Amniotic epithelial cell (primary cell): ENCODE measurements around the gene NEDD8.
A peak's percentile ranks its signal among the peaks of the same experiment; 100 is the strongest.
"Not testable (repeated sequence)": the region's sequence is repeated elsewhere in the genome, so short reads cannot be mapped to it uniquely, and the experiment has no call there.

Experiments
- DNase-seq: peaks from one replicate; pipeline ENCODE4 v3.0.0-alpha.2; 2010; ENCODE audit warnings: low read depth

Gene NEDD8

DNA sequence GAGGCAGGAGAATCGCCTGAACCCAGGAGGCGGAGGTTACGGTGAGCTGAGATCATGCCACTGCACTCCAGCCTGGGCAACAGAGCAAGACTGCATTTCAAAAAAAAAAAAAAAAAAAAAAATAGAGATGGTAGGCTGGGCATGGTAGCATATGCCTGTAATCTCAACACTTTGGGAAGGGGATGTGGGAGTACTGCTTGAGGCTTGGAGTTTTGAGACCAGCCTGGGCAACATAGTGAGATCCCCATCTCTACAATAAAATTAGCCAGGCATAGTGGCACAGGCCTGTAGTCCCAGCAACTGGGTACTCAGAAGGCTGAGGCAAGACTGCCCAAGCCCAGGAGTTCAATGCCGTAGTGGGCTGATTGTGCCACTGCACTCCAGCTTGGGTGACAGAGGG is 9.2 kb downstream of the NEDD8 start:
- not testable (repeated sequence) for DNase-seq

DNA sequence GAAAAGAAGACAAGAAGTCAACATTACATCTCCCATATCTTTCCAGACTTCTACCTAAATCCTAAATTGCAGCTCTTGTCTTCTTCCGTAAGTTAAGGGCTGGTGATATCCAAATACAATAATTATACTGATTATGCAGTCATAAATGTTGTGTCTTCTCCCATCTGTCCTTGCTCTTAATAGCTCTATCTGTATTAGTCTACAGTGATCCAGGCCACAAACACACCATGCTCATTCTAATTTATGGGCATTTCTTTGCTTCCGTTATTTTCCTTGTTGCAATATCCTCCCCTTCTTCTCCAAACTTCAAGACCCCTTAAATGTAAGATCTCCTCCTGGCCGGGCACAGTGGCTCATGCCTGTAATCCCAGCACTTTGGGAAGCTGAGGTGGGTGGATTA is 12.6 kb downstream of the NEDD8 start:
- no peak for DNase-seq

DNA sequence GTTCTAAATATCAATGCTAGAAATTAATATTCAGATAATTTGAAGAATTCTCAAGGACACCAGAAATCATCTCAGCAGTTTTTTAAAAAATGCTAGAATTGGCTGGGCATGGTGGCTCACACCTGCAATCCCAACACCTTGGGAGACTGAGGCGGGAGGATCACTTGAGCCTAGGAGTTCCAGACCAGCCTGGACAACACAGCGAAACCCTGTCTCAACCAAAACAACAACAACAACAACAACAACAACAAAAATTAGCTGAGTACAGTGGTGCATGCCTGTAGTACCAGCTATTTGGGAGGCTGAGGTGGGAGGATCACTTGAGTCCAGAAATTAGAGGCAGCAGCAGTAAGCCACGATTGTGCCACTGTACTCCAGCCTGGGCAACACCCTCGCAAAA is 13.1 kb downstream of the NEDD8 start:
- no peak for DNase-seq

- DNase-seq = not testable (repeated sequence)
These were observed 15.3 kb downstream of the NEDD8 start for GRCh38 chr14:24216876-24217275.

- no peak for DNase-seq
These were observed 15.8 kb downstream of the NEDD8 start for GRCh38 chr14:24216345-24216699.

DNA sequence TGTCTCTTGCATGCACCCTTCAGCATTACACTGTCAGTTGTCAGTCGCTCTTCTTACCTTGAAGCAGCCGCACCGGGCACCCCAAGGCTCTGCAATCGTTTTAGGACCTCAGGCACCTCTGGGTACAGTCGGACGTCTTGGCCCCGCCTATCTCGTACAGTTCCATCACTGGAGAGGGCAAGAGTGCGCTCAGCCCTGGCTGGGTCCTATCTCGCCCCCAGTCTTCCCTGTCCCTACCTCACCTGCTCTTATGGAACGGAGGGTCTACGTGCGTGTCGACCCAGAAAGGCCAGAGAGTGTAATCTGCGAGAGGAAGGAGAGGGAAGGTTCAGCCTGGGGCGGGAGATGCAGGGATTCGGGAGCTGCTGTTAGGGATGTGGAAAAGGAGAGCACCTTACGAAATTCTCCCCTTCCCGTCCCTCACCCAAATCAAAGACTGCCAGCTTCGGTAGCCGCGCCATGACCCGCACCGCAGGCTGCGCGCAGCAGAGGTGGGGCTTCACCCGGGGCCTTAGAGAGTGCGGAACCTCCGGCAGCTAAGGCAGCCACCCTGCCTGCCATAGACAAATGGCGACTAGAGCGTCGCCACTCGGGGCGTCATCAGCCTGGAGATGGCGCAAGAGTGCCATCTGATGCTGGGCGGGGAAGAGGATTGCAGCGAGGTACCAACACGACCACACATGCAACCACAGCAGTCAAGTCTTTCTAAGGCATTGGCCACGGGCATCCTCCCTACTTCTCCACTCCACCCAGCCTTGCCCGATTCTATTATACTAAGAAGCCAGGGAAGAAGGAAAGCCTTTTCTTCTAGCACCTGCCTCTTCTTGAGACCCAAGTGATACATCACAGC is 16.4 kb downstream of the NEDD8 start, which contains the start of gene MDP1:
TSS of gene MDP1 (minus strand) at position 572 of the 850 bp plus-strand sequence. CDS start at position 461, 111 bp downstream.
- peak; percentile 77 for DNase-seq

- DNase-seq = no peak
These were observed 18.1 kb downstream of the NEDD8 start for GRCh38 chr14:24213866-24214662.

GRCh38 chr14:24212924-24213865 is 19.0 kb downstream of the NEDD8 start, which contains the start of gene CHMP4A:
CHMP4A (minus strand) TSS chr14:24213488; CDS start chr14:24213439, 49 bp downstream.
- DNase-seq = peak; percentile 97

DNA sequence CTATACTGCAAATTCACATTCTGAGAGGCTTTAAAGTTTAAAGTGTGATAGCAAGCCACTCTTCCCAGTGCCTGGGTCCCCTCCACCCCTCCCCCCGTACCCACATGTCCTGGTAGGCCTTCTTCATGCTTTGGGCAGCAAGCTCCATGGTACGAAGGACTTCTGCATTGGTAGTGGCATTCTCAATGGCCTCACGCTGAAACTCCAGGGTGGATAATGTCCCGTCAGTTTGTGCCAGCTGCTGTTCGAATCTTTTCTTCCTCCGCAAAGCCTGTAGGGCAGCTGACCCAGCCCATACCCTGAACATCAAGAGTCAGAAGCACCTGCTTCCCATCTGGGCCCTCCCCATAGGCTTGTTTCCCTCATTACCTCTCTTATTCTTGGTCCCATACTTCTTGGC is 20.9 kb downstream of the NEDD8 start:
- DNase-seq = no peak

GRCh38 chr14:24207625-24208024 is 24.5 kb downstream of the NEDD8 start:
- no peak for DNase-seq

DNA sequence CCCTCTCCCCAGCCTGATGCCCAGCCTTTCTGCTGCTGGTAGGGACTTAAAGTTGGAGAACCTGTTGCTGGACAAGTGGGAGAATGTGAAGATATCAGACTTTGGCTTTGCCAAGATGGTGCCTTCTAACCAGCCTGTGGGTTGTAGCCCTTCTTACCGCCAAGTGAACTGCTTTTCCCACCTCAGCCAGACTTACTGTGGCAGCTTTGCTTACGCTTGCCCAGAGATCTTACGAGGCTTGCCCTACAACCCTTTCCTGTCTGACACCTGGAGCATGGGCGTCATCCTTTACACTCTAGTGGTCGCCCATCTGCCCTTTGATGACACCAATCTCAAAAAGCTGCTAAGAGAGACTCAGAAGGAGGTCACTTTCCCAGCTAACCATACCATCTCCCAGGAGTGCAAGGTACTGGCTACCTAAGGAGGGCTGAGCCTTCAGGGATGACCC is 25.0 kb downstream of the NEDD8 start:
- no peak for DNase-seq

DNA sequence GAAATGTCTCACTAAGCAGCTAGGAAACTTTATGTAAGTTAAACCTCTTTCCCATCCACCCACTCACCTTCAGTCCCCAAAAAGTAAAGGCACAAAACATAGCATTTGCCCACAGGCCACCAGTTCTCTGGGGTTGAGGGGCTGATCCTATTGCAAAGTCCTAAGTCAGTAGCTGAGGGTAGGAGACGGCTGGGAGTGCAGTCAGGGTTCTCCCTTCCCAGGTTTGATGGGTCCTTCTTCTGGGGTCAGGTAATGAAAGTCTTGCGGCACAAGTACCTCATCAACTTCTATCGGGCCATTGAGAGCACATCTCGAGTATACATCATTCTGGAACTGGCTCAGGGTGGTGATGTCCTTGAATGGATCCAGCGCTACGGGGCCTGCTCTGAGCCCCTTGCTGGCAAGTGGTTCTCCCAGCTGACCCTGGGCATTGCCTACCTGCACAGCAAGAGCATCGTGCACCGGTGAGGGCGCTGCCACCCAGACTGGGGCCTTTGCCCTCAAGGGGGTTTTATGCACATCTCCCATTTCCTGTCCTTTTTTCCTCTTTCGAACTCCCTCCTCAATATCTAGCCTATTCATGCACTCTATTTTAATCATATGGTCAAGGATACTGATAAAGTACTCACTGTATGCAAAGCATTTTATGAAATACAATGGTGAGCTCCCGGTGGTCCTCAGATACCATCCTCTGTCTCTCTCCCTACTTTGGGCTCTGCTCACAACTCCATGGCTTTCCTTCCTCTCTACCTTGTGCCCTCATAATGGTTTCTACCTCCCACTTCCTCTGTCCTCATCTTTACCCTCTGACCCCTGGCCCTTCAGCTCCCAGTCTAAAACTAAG is 25.7 kb downstream of the NEDD8 start:
- DNase-seq = no peak

DNA sequence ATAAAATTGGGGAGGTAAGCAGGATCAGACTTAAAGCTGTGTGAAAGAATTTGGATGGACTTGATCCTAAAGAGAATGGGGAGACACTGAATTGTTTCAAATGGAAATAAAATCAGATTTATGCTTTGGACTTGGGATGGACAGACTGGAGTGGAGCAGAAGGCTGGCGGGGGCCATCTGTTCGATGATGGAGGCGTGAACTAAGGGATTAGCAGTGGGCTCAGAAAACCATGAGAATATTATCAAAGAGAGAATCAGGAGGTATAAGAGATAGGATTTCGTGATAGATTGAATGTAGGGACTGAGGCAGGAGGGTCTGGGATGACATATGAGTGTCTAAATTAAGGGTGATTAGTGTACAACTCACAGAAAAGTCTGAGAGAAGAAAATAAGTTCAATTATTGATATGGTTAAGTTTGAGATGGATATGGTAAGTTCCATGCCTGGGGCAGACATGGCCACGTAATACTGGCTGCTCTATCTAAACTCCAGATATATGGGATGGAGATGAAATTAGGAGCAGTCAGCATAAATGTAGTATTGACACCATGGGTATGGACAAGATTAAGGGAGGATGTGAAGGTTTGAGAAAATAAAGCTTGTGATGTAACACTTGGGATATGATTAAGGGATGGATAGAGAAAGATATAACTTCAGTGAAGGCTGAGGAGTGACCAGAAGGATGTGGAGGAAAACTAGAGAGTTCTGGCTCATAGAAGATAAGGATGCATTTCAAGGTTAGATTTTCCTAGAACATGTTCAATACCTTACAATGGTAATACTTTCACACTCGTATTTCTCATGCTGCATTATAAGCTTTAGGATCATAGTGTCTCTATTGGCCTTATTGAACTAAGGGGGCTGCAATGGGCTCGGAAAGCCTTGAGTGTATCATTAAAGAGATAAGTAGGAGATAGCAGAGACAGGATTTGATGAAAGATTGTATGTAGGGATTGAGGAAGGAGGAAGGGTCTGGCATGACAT is 27.7 kb downstream of the NEDD8 start:
- DNase-seq = no peak

- DNase-seq = not testable (repeated sequence)
These were observed 28.8 kb downstream of the NEDD8 start for GRCh38 chr14:24203249-24203886.

- not testable (repeated sequence) for DNase-seq
These were observed 29.6 kb downstream of the NEDD8 start for GRCh38 chr14:24202538-24202937.

DNA sequence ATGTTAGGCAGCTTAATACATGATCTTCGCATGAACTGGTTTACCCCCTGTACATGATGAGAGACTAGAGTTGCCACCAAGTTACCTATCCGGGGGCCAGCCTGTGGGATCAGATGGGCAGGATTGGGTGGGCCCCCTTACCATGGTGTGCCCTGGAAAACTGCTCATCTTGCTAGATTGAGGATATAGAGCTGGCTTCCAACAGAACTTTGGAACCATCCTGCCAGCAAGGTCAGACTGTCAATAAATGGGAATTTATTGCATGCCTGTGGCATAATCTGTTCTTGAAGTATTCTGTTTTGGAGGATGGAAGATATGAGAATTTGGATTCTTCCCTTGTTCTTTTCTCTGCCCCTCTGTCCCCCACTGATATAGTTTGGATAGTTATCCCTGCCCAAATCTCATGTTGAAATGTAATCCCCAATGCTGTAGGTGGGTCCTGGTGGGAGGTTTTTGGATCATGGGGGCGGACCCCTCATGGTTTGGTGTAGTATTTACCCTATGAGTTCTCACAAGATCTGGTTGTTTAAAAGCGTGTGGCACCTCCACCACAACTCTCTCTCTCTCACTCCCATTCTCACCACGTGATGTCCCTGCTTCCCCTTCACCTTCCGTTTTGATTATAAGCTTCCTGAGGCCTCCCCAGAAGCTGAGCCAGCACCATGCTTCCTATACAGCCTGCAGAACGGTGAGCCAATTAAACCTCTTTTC is 33.2 kb downstream of the NEDD8 start:
- no peak for DNase-seq

GRCh38 chr14:24197056-24197450 is 35.1 kb downstream of the NEDD8 start:
- no peak for DNase-seq
